ENCODE data around the gene ADAMTS3.

The ADAMTS3 gene

GRCh38 chr4:72529148-72529822 lies 39.7 kb downstream of the ADAMTS3 start:
- no peak for FAIRE-seq
- TF ChIP-seq POLR2A (IDR thresholded peaks at IDR 0.05; ENCODE audit: low read depth, low read length): no peak
- DNase-seq (ENCODE audit: insufficient read length, low spot score): no peak

GRCh38 chr4:72527038-72527646 lies 41.9 kb downstream of the ADAMTS3 start:
- DNase-seq (ENCODE audit: insufficient read length, low spot score) (no peak), FAIRE-seq (no peak)
- no peak for TF ChIP-seq POLR2A (IDR thresholded peaks at IDR 0.05; ENCODE audit: low read depth, low read length)

DNA sequence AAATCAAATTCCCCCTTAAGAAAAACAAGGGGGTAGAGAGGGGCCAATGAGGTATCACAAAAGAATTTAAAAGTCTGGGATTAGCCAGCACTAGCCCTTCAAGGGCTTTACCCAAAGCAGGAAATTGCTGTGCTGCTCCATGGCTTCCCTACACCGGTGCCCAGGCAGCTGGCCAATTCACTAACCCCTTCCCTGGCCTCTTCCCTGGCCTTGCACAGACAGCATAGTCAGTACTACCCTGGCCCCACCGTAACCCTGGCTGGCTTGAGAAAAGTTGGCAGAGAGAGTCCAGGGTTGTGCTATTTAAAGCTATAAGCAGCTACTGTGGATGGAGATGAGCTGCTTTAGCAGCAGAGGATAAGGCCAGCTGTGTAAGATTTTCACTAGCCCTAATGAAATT lies 43.1 kb downstream of the ADAMTS3 start:
- DNase-seq (ENCODE audit: insufficient read length, low spot score) (no peak), FAIRE-seq (no peak)
- TF ChIP-seq POLR2A (IDR thresholded peaks at IDR 0.05; ENCODE audit: low read depth, low read length): no peak

DNA sequence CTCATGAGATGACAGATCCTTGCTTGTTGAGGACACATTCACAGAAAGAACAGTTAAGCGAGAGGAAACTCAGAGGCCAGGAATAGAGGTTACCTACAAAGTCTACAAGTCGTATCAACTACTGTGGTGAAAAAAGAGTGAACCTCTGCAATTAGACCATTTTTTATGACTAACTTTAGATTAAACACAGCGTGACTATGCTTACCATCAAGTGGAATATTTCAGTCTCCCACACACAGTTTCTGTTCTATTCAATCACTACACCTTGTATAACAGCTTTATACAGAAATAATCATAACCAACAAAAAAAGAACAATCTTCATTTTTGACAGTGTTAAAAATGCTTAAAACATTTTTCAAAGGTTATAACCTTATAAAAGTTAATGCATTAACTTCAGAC lies 46.6 kb downstream of the ADAMTS3 start:
- DNase-seq (ENCODE audit: insufficient read length, low spot score): no peak
- FAIRE-seq: no peak

DNA sequence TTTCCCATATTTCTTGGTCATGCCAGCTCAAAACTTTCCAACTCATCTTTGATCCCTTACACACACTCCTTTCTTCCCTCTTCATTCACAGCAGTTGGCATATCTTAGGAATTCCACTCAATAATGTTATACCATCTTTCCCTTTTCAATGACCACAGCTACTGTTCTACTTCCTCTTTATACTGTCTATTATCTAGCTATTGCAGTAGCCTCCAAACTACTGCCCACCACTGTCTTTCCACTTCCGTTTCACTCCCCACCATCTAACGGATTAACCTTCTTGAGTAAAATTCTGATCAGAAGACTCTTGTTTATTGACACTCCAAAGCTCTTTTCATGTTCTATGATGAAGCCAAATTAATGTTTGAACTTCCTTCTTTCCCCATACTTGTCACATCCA lies 55.8 kb downstream of the ADAMTS3 start:
- FAIRE-seq (no peak), DNase-seq (ENCODE audit: insufficient read length, low spot score) (no peak)
- no peak for TF ChIP-seq POLR2A (IDR thresholded peaks at IDR 0.05; ENCODE audit: low read depth, low read length)

More for the DNA sequence above, 46.6 kb downstream of the ADAMTS3 start:
- no peak for TF ChIP-seq POLR2A (IDR thresholded peaks at IDR 0.05; ENCODE audit: low read depth, low read length)

DNA sequence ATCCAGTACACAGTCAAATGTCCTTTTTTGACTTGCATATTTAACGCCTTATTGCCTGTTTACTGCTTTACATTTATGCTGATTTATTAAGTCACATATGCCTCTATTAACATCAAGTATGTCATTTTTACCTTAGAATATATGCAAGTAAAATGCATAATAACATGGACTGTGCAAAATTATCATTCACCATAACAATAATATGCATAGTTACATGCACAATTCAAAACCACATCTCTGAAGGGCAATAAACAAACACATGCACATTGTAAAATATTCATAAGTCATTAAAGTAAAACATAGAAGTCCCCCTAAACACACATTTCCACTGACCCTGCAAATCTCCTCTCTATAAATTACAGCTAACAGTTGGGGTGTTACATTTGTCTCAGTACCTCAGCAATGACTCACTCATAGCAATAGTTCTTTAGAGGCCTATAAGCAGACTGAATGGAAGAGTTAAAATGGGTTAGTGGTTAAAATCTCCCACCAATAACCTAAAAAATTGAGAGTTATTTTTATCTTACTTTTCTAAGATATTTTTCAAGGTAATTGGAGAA lies 61.1 kb downstream of the ADAMTS3 start:
- DNase-seq (ENCODE audit: insufficient read length, low spot score): no peak
- TF ChIP-seq POLR2A (IDR thresholded peaks at IDR 0.05; ENCODE audit: low read depth, low read length): no peak
- no peak for FAIRE-seq

DNA sequence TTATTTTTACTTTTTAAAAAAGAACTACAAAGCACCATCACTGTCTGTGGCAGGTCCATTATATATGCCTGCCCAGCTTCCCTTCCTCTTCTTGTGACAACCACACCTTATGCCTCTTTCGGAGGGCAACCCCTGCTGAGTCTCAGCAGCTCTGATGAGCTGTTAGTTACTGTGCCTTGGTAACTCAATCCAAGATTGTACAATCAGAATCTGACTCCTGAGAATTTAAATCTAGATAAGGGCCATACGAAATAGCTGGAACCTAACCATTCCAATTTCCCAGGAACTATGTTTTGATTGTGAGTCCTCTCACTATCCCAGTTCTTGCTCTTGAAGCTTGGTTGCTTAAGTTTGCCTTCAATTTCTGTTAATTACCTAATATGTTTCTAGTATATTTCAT lies 61.9 kb downstream of the ADAMTS3 start:
- DNase-seq (ENCODE audit: insufficient read length, low spot score) (no peak), FAIRE-seq (no peak)
- TF ChIP-seq POLR2A (IDR thresholded peaks at IDR 0.05; ENCODE audit: low read depth, low read length): no peak

GRCh38 chr4:72505314-72505744 lies 63.7 kb downstream of the ADAMTS3 start:
- TF ChIP-seq POLR2A (IDR thresholded peaks at IDR 0.05; ENCODE audit: low read depth, low read length): no peak
- DNase-seq (ENCODE audit: insufficient read length, low spot score) (no peak), FAIRE-seq (no peak)

DNA sequence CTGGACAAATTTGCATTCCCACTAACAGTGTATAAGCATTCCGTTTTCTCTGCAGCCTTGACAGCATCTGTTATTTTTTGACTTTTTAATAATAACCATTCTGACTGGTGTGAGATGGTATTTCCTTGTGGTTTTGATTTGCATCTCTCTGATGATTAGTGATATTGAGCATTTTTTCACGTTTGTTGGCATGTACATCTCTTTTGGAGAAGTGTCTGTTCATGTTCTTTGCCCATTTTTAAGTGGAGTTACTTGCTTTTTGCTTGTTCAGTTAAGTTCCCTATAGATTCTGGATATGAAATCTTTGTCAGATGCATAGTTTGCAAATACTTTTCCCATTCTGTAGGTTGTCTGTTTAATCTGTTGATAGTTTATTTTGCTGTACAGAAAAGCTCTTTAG lies 68.8 kb downstream of the ADAMTS3 start:
- DNase-seq (ENCODE audit: insufficient read length, low spot score): no peak
- TF ChIP-seq POLR2A (IDR thresholded peaks at IDR 0.05; ENCODE audit: low read depth, low read length): no peak
- FAIRE-seq: no peak

- DNase-seq (ENCODE audit: insufficient read length, low spot score) (no peak), FAIRE-seq (no peak)
- TF ChIP-seq POLR2A (IDR thresholded peaks at IDR 0.05; ENCODE audit: low read depth, low read length): no peak
Observed at GRCh38 chr4:72496119-72496518, 72.9 kb downstream of the ADAMTS3 start.

DNA sequence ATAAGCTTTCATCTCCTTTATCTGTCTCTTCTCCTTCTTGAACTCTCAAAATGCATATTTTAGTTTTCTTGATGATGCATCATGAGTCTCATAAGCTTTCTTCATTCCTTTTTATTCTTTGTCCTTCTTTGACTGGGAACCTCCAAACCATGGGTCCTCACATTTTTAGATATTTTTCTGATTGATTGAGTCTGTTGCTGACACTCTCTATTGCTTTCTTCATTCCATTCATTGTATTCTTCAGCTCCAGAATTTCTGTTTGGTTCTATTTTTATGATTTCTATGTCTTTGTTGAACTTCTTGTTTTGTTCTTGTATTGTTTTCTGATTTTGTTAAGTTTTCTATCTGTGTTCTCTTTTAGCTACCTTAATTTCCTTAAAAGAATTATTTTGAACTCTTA lies 74.9 kb downstream of the ADAMTS3 start:
- TF ChIP-seq POLR2A (IDR thresholded peaks at IDR 0.05; ENCODE audit: low read depth, low read length): no peak
- DNase-seq (ENCODE audit: insufficient read length, low spot score) (no peak), FAIRE-seq (no peak)

GRCh38 chr4:72489267-72489666 lies 79.8 kb downstream of the ADAMTS3 start:
- no peak for TF ChIP-seq POLR2A (IDR thresholded peaks at IDR 0.05; ENCODE audit: low read depth, low read length)
- no peak for FAIRE-seq
- no peak for DNase-seq (ENCODE audit: insufficient read length, low spot score)

DNA sequence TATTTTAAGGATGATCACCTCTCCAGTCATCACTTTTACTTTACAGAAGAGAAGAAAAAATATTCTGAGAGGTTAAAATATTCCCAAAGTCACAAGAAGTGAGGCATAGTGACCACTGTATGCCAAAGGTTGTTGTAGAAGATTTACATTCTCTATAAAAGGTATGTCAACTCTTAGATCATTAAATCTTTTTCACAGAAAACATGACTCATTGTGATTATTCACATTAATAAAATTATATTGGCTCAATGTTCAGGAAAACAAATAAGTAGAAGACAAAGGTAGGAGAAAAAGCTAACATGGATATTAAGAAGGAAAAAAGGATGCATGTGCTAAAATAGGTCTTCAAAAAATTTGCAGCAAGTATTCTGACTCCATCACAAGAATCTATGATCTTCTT lies 82.0 kb downstream of the ADAMTS3 start:
- TF ChIP-seq POLR2A (IDR thresholded peaks at IDR 0.05; ENCODE audit: low read depth, low read length): no peak
- DNase-seq (ENCODE audit: insufficient read length, low spot score): no peak
- no peak for FAIRE-seq

DNA sequence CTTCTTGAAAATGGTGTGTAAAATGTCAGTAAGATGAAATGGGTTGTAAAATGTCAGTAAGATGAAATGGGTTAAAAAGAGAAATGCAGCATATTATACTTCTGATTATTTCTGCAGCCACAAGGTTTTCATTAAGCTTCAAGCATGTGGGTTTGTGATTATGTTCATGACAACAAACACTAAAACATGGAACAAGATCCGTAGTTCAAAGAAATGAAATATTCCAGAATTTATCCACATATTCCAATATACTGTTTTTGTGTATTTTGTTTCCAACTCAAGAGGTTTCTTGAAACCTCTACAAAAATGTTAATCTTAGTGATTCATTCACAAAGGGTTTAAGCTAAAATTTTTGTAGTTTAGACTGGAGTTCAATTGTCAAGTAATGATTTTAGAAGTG lies 84.0 kb downstream of the ADAMTS3 start:
- no peak for DNase-seq (ENCODE audit: insufficient read length, low spot score)
- no peak for TF ChIP-seq POLR2A (IDR thresholded peaks at IDR 0.05; ENCODE audit: low read depth, low read length)
- FAIRE-seq: no peak

DNA sequence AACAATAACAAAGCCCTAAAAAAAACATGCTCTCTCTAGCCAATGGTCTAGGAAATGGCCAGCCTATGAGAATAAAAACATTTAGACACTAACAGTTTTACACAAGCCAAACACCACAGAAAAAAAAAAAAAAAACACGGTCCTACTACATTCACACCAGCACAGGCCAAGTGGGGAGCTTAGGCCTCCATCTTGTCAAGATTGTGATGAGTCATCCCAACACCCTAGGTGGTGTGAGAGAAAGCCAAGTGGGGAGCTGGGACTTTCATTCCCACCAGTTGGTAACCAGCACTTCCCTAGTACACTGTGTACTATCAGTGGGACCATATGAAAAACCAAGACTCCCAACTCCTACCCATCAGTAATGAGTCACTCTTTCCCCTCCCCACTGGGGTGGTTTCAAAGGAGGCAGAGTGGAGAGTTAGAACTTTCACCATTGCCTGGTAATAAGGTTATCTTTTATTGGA lies 95.6 kb downstream of the ADAMTS3 start:
- no peak for FAIRE-seq
- DNase-seq (ENCODE audit: insufficient read length, low spot score): no peak
- no peak for TF ChIP-seq POLR2A (IDR thresholded peaks at IDR 0.05; ENCODE audit: low read depth, low read length)
